GM12878 (cell line): ENCODE data around the gene ANKRD34A. TPM values are rescaled to one million over a fixed set of nuclear protein-coding genes. Genes with fewer than 3 reads are reported as not detected.

Experiments used
- ATAC-seq: fragments of 200-7000 bp; cut with Tn5 transposase; 3 replicates; pipeline ENCODE4 v1.9.1; 2020; ENCODE audit warnings: mild to moderate bottlenecking, moderate library complexity
- BruUV-seq: library from RNA; stranded (reverse); fragments of 400-500 nt; replicated peaks from 2 replicates; lab custom pipeline; 2021; lab: Mats Ljungman, UMichigan
- CTCF ChIA-PET: fragments of 300-600 bp; sonication (Branson Sonifier 250); formaldehyde crosslinking; extraction: SDS; loops from one replicate; lab custom pipeline; 2021; ENCODE audit warnings: inconsistent platforms; lab: Yijun Ruan, JAX
- POLR2A ChIA-PET: fragments of 350-600 bp; formaldehyde crosslinking; extraction: SDS; loops from one replicate; lab custom pipeline; 2021; ENCODE audit warnings: inconsistent platforms; lab: Charles Lee
- RAD21 ChIA-PET: fragments of 300-600 bp; sonication (Branson Sonifier 250); formaldehyde crosslinking; loops from one replicate; lab custom pipeline; 2023; ENCODE audit warnings: antibody characterized with exemption; ENCODE audit not compliant: unreplicated experiment; lab: Charles Lee
- SMC1A ChIA-PET: fragments of 300-600 bp; sonication (Branson Sonifier 250); formaldehyde crosslinking; loops from one replicate; lab custom pipeline; 2023; ENCODE audit not compliant: unreplicated experiment, uncharacterized antibody; lab: Charles Lee
- DNase-seq: peaks from one replicate; pipeline ENCODE4 v3.0.0-alpha.2; 2011; ENCODE audit warnings: low read depth, low spot score
- FAIRE-seq: peaks from 3 replicates; lab custom pipeline; 2011; peaks lifted over from hg19 to GRCh38; lab: Jason Lieb, UNC
- H2AFZ ChIP-seq: 2 replicates; pipeline ENCODE4 v1.6.0; 2011; ENCODE audit warnings: low read depth, low read length, control low read depth; ENCODE audit not compliant: control insufficient read depth
- H3K27ac ChIP-seq: 2 replicates; pipeline ENCODE4 v1.5.1; 2011; ENCODE audit warnings: control low read depth; ENCODE audit not compliant: control insufficient read depth, insufficient read depth
- H3K27me3 ChIP-seq, 2 experiments: replicated peaks in 1 of 2; 2 replicates each; pipeline versions ENCODE4 v1.6.0 to v1.6.1; 2011; ENCODE audit warnings: low read length in 1 of 2; ENCODE audit not compliant: control insufficient read depth in 2 of 2, insufficient read depth in 2 of 2
- H3K36me3 ChIP-seq, 2 experiments: 2 replicates each; pipeline ENCODE4 v1.5.1; 2011; ENCODE audit warnings: low read length in 1 of 2; ENCODE audit not compliant: control insufficient read depth in 2 of 2, insufficient read depth in 2 of 2
- H3K4me1 ChIP-seq: 2 replicates; pipeline ENCODE4 v1.6.1; 2011; ENCODE audit warnings: mild to moderate bottlenecking, low read length, moderate library complexity, mixed read lengths; ENCODE audit not compliant: control insufficient read depth, insufficient read depth
- H3K4me2 ChIP-seq: 2 replicates; pipeline ENCODE4 v1.6.0; 2011; ENCODE audit warnings: control low read depth; ENCODE audit not compliant: control insufficient read depth, insufficient read depth
- H3K4me3 ChIP-seq: fragments of 200-600 bp; sonication (generic); 2 replicates; pipeline ENCODE4 v1.5.1; 2016
- H3K79me2 ChIP-seq: 2 replicates; pipeline ENCODE4 v1.6.0; 2011; ENCODE audit warnings: low read length; ENCODE audit not compliant: control insufficient read depth, insufficient read depth
- H3K9ac ChIP-seq: 2 replicates; pipeline ENCODE4 v1.8.0; 2011; ENCODE audit warnings: low read length, control low read depth, mixed read lengths; ENCODE audit not compliant: control insufficient read depth, insufficient read depth
- H3K9me3 ChIP-seq: replicated peaks from 3 replicates; pipeline ENCODE4 v1.5.1; 2011; ENCODE audit warnings: mild to moderate bottlenecking, low read length; ENCODE audit not compliant: control insufficient read depth, insufficient read depth
- H4K20me1 ChIP-seq: 2 replicates; pipeline ENCODE4 v1.6.0; 2011; ENCODE audit not compliant: control insufficient read depth, insufficient read depth
- HCFC1 ChIP-seq: fragments of 150-350 bp; IDR thresholded peaks from 2 replicates; pipeline ENCODE4 v1.6.1; 2014; ENCODE audit warnings: low read length
- POLR2AphosphoS2 ChIP-seq: IDR thresholded peaks from 2 replicates; pipeline ENCODE4 v1.6.1; 2011; ENCODE audit warnings: low read depth, mild to moderate bottlenecking, low read length, improper control_type of control experiment, moderate library complexity
- RB1 ChIP-seq: fragments of 450-650 bp; formaldehyde crosslinking; IDR thresholded peaks from 2 replicates; pipeline ENCODE4 v1.6.1; 2017; ENCODE audit warnings: mild to moderate bottlenecking, borderline replicate concordance
- WGBS: methylation state at CpG from one replicate; pipeline ENCODE4 v1.1.6; 2016; ENCODE audit warnings: low lambda C conversion rate; ENCODE audit not compliant: insufficient replicate concordance, insufficient coverage; ENCODE audit errors: missing lambda C conversion rate; 5-methylcytosine and 5-hydroxymethylcytosine counted together
- in situ Hi-C: fragments of 300-500 bp; cut with MboI; formaldehyde crosslinking; loops from 9 replicates; pipeline ENCODE4 v1.14.3; 2018; ENCODE audit warnings: mixed read lengths
- intact Hi-C: fragments of 100-400 bp; cut with micrococcal nuclease; formaldehyde crosslinking; loops from one replicate; pipeline ENCODE4 v1.14.2; 2022; ENCODE audit not compliant: unreplicated experiment
- polyA plus RNA-seq, 11 experiments: library from polyadenylated mRNA; depleted of rRNA in 4 of 11; unstranded in 6 of 11; stranded (reverse) in 5 of 11; fragments of >200 nt; fragmentation: Nextera tagmentation in 4 of 11; fragmentation: Illumina TruSeq in 1 of 11; extraction: Ambion mirVana in 4 of 11; extraction: Trizol in 1 of 11; gene quantifications; 1 replicate in 1 of 11; 2 replicates in 10 of 11; pipeline versions ENCODE4 v1.2.1 to v1.2.3, GENCODE V29; 2011 to 2016; ENCODE audit warnings: inconsistent platforms in 2 of 11, missing spikeins in 2 of 11, low read depth in 1 of 11
- total RNA-seq, 4 experiments: library from RNA; depleted of rRNA in 3 of 4; stranded (reverse); fragments of >200 nt in 3 of 4; fragmentation: Illumina TruSeq in 1 of 4; extraction: Trizol in 1 of 4; gene quantifications; 2 replicates each; pipeline versions ENCODE4 v1.2.1 to v1.2.3, GENCODE V29; 2013 to 2021

ANKRD34A gene
- total and polyA plus RNA-seq, 10 of the 15 experiments (the other 5 are each of a cell fraction or from before 2014, with no cell fraction given) = 0.40 to 3.5 (median 1.6) TPM

- POLR2A ChIA-PET = interaction anchor here (1.0 to 7.2 kb wide), 5 partner anchors 9 to 29 kb away, joined by 3 to 61 read pairs (median 4); partner anchors contain the start of genes ANKRD34A and POLR3GL
- no peaks in the 10 kb centered on the region for H3K27me3 ChIP-seq
- H4K20me1 ChIP-seq = no peaks in the 10 kb centered on the region
- intact Hi-C loops (no loop called here), in situ Hi-C loops (no loop called here)
- TF ChIP-seq POLR2AphosphoS2 (no peak), RB1 (no peak), HCFC1 (no peak)
- peaks cover 8% of the 10 kb centered on the region for H3K4me1 ChIP-seq
- no peak overlapping the region for H3K27ac ChIP-seq
- ATAC-seq (no peak), DNase-seq (no peak), FAIRE-seq (no peak)
- H2AFZ ChIP-seq = no peak overlapping the region
- SMC1A ChIA-PET = interaction anchor here (0.8 to 12.5 kb wide), 5 partner anchors 14 to 135 kb away, joined by 3 to 244 read pairs (median 3); partner anchors contain the start of gene PIAS3
- H3K9me3 ChIP-seq = no peaks in the 10 kb centered on the region
- peak overlapping the region; percentile 81 for H3K4me3 ChIP-seq
- RAD21 ChIA-PET = interaction anchor here (1.6 to 7.4 kb wide), 2 partner anchors 12 to 15 kb away, joined by 6 to 100 read pairs; no protein-coding TSS in a partner anchor
- no TSS peak for BruUV-seq
- CTCF ChIA-PET = interaction anchor here (0.6 to 12.2 kb wide), 5 partner anchors 13 to 148 kb away, joined by 3 to 196 read pairs (median 3); partner anchors contain the start of gene NUDT17
- WGBS = 75% methylated on average over 6 of the region's 6 CpGs
- peaks cover 0 to 3% of the 10 kb centered on the region in 2 experiments; a peak in 2 of 4 replicates for H3K36me3 ChIP-seq
- H3K79me2 ChIP-seq = peaks cover 15% of the 10 kb centered on the region
- peak overlapping the region; percentile 86 for H3K4me2 ChIP-seq
- no peak overlapping the region for H3K9ac ChIP-seq
Observed at GRCh38 chr1:145993618-145994390, 29.4 kb upstream of the ANKRD34A start.
